SU-DHL-6 (cell line): Measurements from ENCODE around the gene VPS11.

Experiments used
- H2AFZ ChIP-seq: fragments of 200-600 bp; sonication (generic); 2 replicates; pipeline ENCODE4 v1.6.1; 2014; ENCODE audit warnings: low read depth, mild to moderate bottlenecking, moderate library complexity, mixed read lengths, antibody characterized with exemption, low read length; ENCODE audit not compliant: severe bottlenecking
- H3F3A ChIP-seq: fragments of 200-600 bp; shearing (Covaris generic); 2 replicates; pipeline ENCODE4 v1.6.0; 2016; ENCODE audit warnings: antibody characterized with exemption, mild to moderate bottlenecking; ENCODE audit not compliant: insufficient read depth
- H3K27ac ChIP-seq: fragments of 200-600 bp; sonication (generic); 2 replicates; pipeline ENCODE4 v1.5.1; 2016; ENCODE audit warnings: low read depth, mild to moderate bottlenecking, low read length, moderate library complexity, mixed read lengths
- H3K27me3 ChIP-seq: fragments of 200-600 bp; sonication (generic), shearing (Covaris generic); 2 replicates; pipeline ENCODE4 v1.6.0; 2014; ENCODE audit warnings: mild to moderate bottlenecking, low read length
- H3K36me3 ChIP-seq: fragments of 200-600 bp; sonication (generic); 2 replicates; pipeline ENCODE4 v1.6.1; 2014; ENCODE audit warnings: mild to moderate bottlenecking, low read length, mixed read lengths
- H3K4me2 ChIP-seq: fragments of 300-600, 200-600 bp; shearing (Covaris generic), sonication (generic); 2 replicates; pipeline ENCODE4 v1.6.0; 2014; ENCODE audit warnings: low read length, low read depth, mild to moderate bottlenecking; ENCODE audit not compliant: poor library complexity, severe bottlenecking
- H3K4me3 ChIP-seq: fragments of 200-600 bp; sonication (generic); 2 replicates; pipeline ENCODE4 v1.5.1; 2014; ENCODE audit warnings: antibody characterized with exemption, low read length, mild to moderate bottlenecking, mixed read lengths; ENCODE audit not compliant: insufficient read depth, poor library complexity, severe bottlenecking
- H3K79me2 ChIP-seq: fragments of 200-600 bp; sonication (generic); 2 replicates; pipeline ENCODE4 v1.6.1; 2014; ENCODE audit warnings: mild to moderate bottlenecking, low read length, moderate library complexity; ENCODE audit not compliant: insufficient read depth
- H3K9ac ChIP-seq: fragments of 200-600 bp; sonication (generic); 2 replicates; pipeline ENCODE4 v1.7.0; 2014; ENCODE audit warnings: mild to moderate bottlenecking, low read length
- H3K9me2 ChIP-seq: fragments of 200-600 bp; sonication (generic); replicated peaks from 2 replicates; pipeline ENCODE4 v1.6.1; 2014; ENCODE audit warnings: low read length; ENCODE audit not compliant: insufficient read depth
- H3K9me3 ChIP-seq: fragments of 200-600 bp; sonication (generic); 2 replicates; pipeline ENCODE4 v1.6.1; 2014; ENCODE audit warnings: low read length, mixed read lengths; ENCODE audit not compliant: insufficient read depth
- H4K20me1 ChIP-seq: fragments of 200-600 bp; sonication (generic); 2 replicates; pipeline ENCODE4 v1.6.1; 2014; ENCODE audit warnings: low read depth, mild to moderate bottlenecking, antibody characterized with exemption, low read length, moderate library complexity, mixed read lengths
- CTCF ChIP-seq: fragments of 200-600 bp; sonication (generic); IDR thresholded peaks from one replicate; pipeline ENCODE4 v1.5.1; 2017; ENCODE audit warnings: antibody characterized with exemption, mild to moderate bottlenecking, low read length, moderate library complexity; ENCODE audit not compliant: insufficient read depth, poor library complexity, severe bottlenecking
- EZH2phosphoT487 ChIP-seq: fragments of 200-600 bp; sonication (generic), shearing (Covaris generic); conservative IDR thresholded peaks from 2 replicates; pipeline ENCODE4 v1.6.1; 2018; ENCODE audit warnings: mild to moderate bottlenecking, antibody characterized with exemption, low read length, moderate library complexity, mixed read lengths

Gene VPS11

GRCh38 chr11:119108857-119109221 is 41.2 kb downstream of the VPS11 start:
- no peaks in the 10 kb centered on the region for H3K9me3 ChIP-seq
- H3K36me3 ChIP-seq, result no peaks in the 10 kb centered on the region
- H2AFZ ChIP-seq, result no peak overlapping the region
- H3K9me2 ChIP-seq, result no peaks in the 10 kb centered on the region
- H3F3A ChIP-seq, result peaks cover 5% of the 10 kb centered on the region
- H3K27ac ChIP-seq, result no peak overlapping the region; the same call in 1 of the 2 replicates
- H3K4me2 ChIP-seq, result peak overlapping the region; percentile 93
- H3K79me2 ChIP-seq, result peaks cover 23% of the 10 kb centered on the region
- H3K9ac ChIP-seq, result peak overlapping the region; percentile 92
- no peaks in the 10 kb centered on the region for H4K20me1 ChIP-seq
- peak overlapping the region; percentile 94 for H3K4me3 ChIP-seq
- TF ChIP-seq EZH2phosphoT487, result no peak
- TF ChIP-seq CTCF, result no peak
- no peaks in the 10 kb centered on the region for H3K27me3 ChIP-seq

GRCh38 chr11:119109843-119110242 is 42.2 kb downstream of the VPS11 start:
- H3K79me2 ChIP-seq, result peaks cover 23% of the 10 kb centered on the region
- no peaks in the 10 kb centered on the region for H3K36me3 ChIP-seq
- H3K9ac ChIP-seq, result no peak overlapping the region
- H3K4me3 ChIP-seq, result no peak overlapping the region
- no peaks in the 10 kb centered on the region for H3K27me3 ChIP-seq
- H3F3A ChIP-seq, result no peaks in the 10 kb centered on the region
- H4K20me1 ChIP-seq, result no peaks in the 10 kb centered on the region
- no peaks in the 10 kb centered on the region for H3K9me2 ChIP-seq
- no peak overlapping the region for H2AFZ ChIP-seq
- no peaks in the 10 kb centered on the region for H3K9me3 ChIP-seq
- H3K4me2 ChIP-seq, result no peak overlapping the region
- TF ChIP-seq EZH2phosphoT487 (no peak), CTCF (no peak)
- H3K27ac ChIP-seq, result no peak overlapping the region

GRCh38 chr11:119110439-119110838 is 42.8 kb downstream of the VPS11 start:
- peaks cover 23% of the 10 kb centered on the region for H3K79me2 ChIP-seq
- no peaks in the 10 kb centered on the region for H3K27me3 ChIP-seq
- no peak overlapping the region for H2AFZ ChIP-seq
- H4K20me1 ChIP-seq, result no peaks in the 10 kb centered on the region
- H3K36me3 ChIP-seq, result no peaks in the 10 kb centered on the region
- no peaks in the 10 kb centered on the region for H3K9me3 ChIP-seq
- no peak overlapping the region for H3K4me3 ChIP-seq
- H3K27ac ChIP-seq, result no peak overlapping the region
- TF ChIP-seq EZH2phosphoT487, result no peak
- TF ChIP-seq CTCF, result no peak
- H3K9me2 ChIP-seq, result no peaks in the 10 kb centered on the region
- no peak overlapping the region for H3K4me2 ChIP-seq
- no peaks in the 10 kb centered on the region for H3F3A ChIP-seq
- H3K9ac ChIP-seq, result no peak overlapping the region
